Body of pancreas (tissue), 4 donors: ENCODE data around the gene SOCS6. TPM values are rescaled to one million over a fixed set of nuclear protein-coding genes. Genes with fewer than 3 reads are reported as not detected.

Experiments used
- ATAC-seq: fragments of 150-250 bp; one replicate; pipeline ENCODE4 v1.9.1; 2016
- DNase-seq, 4 donors: peaks; one replicate each; pipeline ENCODE4 v3.0.0-alpha.2; 2019
- H3K27ac ChIP-seq, 4 donors: fragments of 200-600 bp; sonication (generic); 1 replicate in 3 of 4; 2 replicates in 1 of 4; pipeline versions ENCODE4 v1.5.1 to v1.6.1; 2016 to 2019; ENCODE audit warnings: mild to moderate bottlenecking in 1 of 4, mixed read lengths in 1 of 4, moderate library complexity in 1 of 4
- H3K27me3 ChIP-seq, 2 donors: fragments of 200-600 bp; sonication (generic); one replicate each; pipeline ENCODE4 v1.6.0; 2016; ENCODE audit warnings: mild to moderate bottlenecking in 1 of 2
- H3K36me3 ChIP-seq, 2 donors: fragments of 200-600 bp; sonication (generic); replicated peaks in 1 of 2; 2 replicates each; pipeline ENCODE4 v1.5.1; 2016; ENCODE audit warnings: low read depth in 2 of 2; ENCODE audit not compliant: insufficient read depth in 1 of 2
- H3K4me1 ChIP-seq: fragments of 200-600 bp; sonication (generic); one replicate; pipeline ENCODE4 v1.6.0; 2016
- H3K4me3 ChIP-seq, 2 donors: fragments of 200-600 bp; sonication (generic); 1 replicate in 1 of 2; 2 replicates in 1 of 2; pipeline ENCODE4 v1.5.1; 2016 to 2019
- H3K9me3 ChIP-seq, 3 donors: fragments of 200-600 bp; sonication (generic); 1 replicate in 2 of 3; 2 replicates in 1 of 3; pipeline ENCODE4 v1.5.1; 2016
- POLR2A ChIP-seq, 3 donors: fragments of 450-650 bp; IDR thresholded peaks; one replicate each; pipeline ENCODE4 v1.6.1; 2016; ENCODE audit warnings: antibody characterized with exemption in 3 of 3, mild to moderate bottlenecking in 2 of 3
- WGBS, 2 donors: methylation state at CpG; one replicate each; pipeline ENCODE4 v1.1.5; 2017; 5-methylcytosine and 5-hydroxymethylcytosine counted together
- intact Hi-C: fragments of 100-400 bp; cut with DNase I; formaldehyde crosslinking; loops from one replicate; pipeline ENCODE4 v1.15.1; 2023
- total RNA-seq, 2 donors: library from RNA; depleted of rRNA; stranded (reverse); fragments of >200 nt; gene quantifications; one replicate each; pipeline ENCODE4 v1.1.0, GENCODE V29; 2016
- TF ChIP-seq, protein P1 (sequence below), 7 experiments: fragments of 450-650 bp in 4 of 7; fragments of 200-600 bp in 3 of 7; sonication (generic) in 3 of 7; IDR thresholded peaks; one replicate each; pipeline ENCODE4 v1.5.1; 2016 to 2019; ENCODE audit warnings: antibody characterized with exemption in 7 of 7

The SOCS6 gene
- total RNA-seq, 2 donors from 2014 or later, result 7.3 to 17.9 TPM

DNA sequence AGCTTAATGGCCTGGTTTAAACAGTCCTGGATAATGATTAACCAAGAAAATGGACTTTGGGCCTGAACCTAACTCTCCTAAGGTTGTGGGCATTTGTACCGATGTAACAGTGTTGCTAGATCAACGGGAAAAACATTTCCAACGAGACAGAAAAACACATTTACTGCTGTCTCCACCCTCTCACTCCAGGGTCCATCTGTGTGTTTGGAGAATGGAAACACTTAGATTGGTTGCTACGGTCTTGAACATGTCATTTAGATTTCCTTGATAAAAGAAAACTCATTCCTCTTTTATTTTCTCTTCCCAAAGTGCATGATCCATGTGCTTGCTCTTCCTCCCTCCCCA is 88.0 kb downstream of the SOCS6 start:
- no peaks in the 10 kb centered on the region for H3K27me3 ChIP-seq
- ATAC-seq (peak; percentile 95), DNase-seq (peak in 3 of 4 donors; percentile 33 to 70 (median 39))
- 7 to 15% methylated on average over 4 of the region's 4 CpGs for WGBS, 2 donors
- peaks cover 38% of the 10 kb centered on the region for H3K4me1 ChIP-seq
- no peaks in the 10 kb centered on the region for H3K9me3 ChIP-seq
- H3K27ac ChIP-seq, result peak overlapping the region; percentile 9 to 82 (median 70)
- peak in 1 of 3 donors; percentile 23 for TF ChIP-seq POLR2A (IDR thresholded peaks at IDR 0.05)
- TF ChIP-seq, protein P1, sequence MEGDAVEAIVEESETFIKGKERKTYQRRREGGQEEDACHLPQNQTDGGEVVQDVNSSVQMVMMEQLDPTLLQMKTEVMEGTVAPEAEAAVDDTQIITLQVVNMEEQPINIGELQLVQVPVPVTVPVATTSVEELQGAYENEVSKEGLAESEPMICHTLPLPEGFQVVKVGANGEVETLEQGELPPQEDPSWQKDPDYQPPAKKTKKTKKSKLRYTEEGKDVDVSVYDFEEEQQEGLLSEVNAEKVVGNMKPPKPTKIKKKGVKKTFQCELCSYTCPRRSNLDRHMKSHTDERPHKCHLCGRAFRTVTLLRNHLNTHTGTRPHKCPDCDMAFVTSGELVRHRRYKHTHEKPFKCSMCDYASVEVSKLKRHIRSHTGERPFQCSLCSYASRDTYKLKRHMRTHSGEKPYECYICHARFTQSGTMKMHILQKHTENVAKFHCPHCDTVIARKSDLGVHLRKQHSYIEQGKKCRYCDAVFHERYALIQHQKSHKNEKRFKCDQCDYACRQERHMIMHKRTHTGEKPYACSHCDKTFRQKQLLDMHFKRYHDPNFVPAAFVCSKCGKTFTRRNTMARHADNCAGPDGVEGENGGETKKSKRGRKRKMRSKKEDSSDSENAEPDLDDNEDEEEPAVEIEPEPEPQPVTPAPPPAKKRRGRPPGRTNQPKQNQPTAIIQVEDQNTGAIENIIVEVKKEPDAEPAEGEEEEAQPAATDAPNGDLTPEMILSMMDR (IDR thresholded peaks at IDR 0.05), result no peak
- H3K4me3 ChIP-seq, result no peak overlapping the region
- intact Hi-C loops, result no loop called here
- H3K36me3 ChIP-seq, result no peaks in the 10 kb centered on the region

- H3K4me1 ChIP-seq, result peaks cover 38% of the 10 kb centered on the region
- no peak overlapping the region for H3K4me3 ChIP-seq
- peak overlapping the region; percentile 39 to 82 (median 70) for H3K27ac ChIP-seq
- ATAC-seq (peak; percentile 6), DNase-seq (peak in 2 of 4 donors; percentile 17 to 18)
- TF ChIP-seq, protein P1 (IDR thresholded peaks at IDR 0.05), result no peak
- no peak for TF ChIP-seq POLR2A (IDR thresholded peaks at IDR 0.05)
- intact Hi-C loops, result no loop called here
- H3K36me3 ChIP-seq, result no peaks in the 10 kb centered on the region
- H3K9me3 ChIP-seq, result no peaks in the 10 kb centered on the region
- WGBS, 2 donors, result 39 to 45% methylated on average over 8 of the region's 8 CpGs
- H3K27me3 ChIP-seq, result no peaks in the 10 kb centered on the region
Measured at GRCh38 chr18:70377317-70377799, 88.5 kb downstream of the SOCS6 start.

DNA sequence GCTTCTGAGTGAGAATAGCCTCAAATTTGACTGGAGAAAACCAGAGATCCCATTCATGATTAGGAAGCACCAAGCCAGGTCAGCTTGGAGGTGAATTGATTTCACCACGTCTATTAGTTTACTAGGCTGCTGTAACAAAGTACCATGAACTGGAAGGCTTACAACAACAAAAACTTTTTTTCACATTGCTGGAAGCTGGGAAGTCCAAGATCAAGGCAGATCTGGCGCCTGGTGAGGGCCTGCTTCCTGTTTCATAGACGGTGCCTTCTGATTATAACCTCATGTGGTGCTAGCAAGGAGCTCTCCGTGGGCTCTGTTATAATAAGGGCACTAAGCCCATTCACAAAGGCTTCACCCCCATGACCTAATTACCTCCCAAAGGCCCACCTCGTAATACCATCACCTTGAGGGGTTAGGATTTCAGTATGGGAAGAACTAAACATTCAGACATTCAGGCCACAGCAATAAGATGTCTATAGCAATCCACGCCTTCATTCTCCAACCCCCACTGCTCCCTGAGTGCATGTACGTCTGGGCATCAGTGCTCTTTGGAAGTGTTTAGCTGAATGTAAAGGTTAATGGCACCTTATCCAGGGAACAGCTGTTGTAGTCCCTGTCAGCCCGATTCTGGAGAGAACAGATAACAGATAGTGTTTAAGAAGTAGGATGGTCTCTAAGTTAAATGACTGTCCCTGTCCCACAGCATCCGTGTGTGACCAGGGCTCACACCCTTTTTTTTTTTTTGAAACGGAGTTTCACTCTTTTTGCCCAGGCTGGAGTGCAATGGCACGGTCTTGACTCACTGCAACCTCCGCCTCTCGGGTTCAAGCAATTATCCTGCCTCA is 89.2 kb downstream of the SOCS6 start:
- H3K4me1 ChIP-seq, result peaks cover 38% of the 10 kb centered on the region
- no peaks in the 10 kb centered on the region for H3K27me3 ChIP-seq
- WGBS, 2 donors, result 67 to 73% methylated on average over 13 of the region's 13 CpGs
- ATAC-seq (no peak), DNase-seq (no peak)
- H3K27ac ChIP-seq, result peak overlapping the region; percentile 39 to 82 (median 70)
- no peak overlapping the region for H3K4me3 ChIP-seq
- no peaks in the 10 kb centered on the region for H3K9me3 ChIP-seq
- H3K36me3 ChIP-seq, result no peaks in the 10 kb centered on the region
- TF ChIP-seq, protein P1 (IDR thresholded peaks at IDR 0.05), result no peak
- no peak for TF ChIP-seq POLR2A (IDR thresholded peaks at IDR 0.05)
- intact Hi-C loops, result no loop called here

Other genes with a start within 250 kb of the SOCS6 start
- 10 to 100 TPM; 13.0 to 20.1 TPM for gene RTTN, start 83.4 kb upstream of the SOCS6 start, total RNA-seq